ENCODE measurements around the gene ZPR1.
"Not testable (repeated sequence)": the region's sequence is repeated elsewhere in the genome, so short reads cannot be mapped to it uniquely, and the experiment has no call there.

ZPR1 gene

GRCh38 chr11:116787786-116788486, at the start of gene ZPR1:
ZPR1 (minus strand) TSS chr11:116788023; CDS start chr11:116787990, 33 bp downstream.
- DNase-seq = peak; percentile 90

GRCh38 chr11:116836632-116836991, 48.8 kb upstream of the ZPR1 start:
- no peak for DNase-seq

GRCh38 chr11:116835791-116836631, 48.2 kb upstream of the ZPR1 start:
- DNase-seq = peak; percentile 80

GRCh38 chr11:116835042-116835772, 47.4 kb upstream of the ZPR1 start:
- DNase-seq = peak; percentile 76

- DNase-seq = not testable (repeated sequence)
Observed at GRCh38 chr11:116834535-116835041, 46.8 kb upstream of the ZPR1 start.

- no peak for DNase-seq
Observed at GRCh38 chr11:116833816-116834534, 46.2 kb upstream of the ZPR1 start.

GRCh38 chr11:116833491-116833815, 45.6 kb upstream of the ZPR1 start:
- no peak for DNase-seq

GRCh38 chr11:116832350-116833290, 44.8 kb upstream of the ZPR1 start:
- DNase-seq = no peak

GRCh38 chr11:116831790-116832349, 44.0 kb upstream of the ZPR1 start:
- DNase-seq = no peak

- no peak for DNase-seq
Observed at GRCh38 chr11:116830184-116830912, 42.5 kb upstream of the ZPR1 start.

GRCh38 chr11:116829525-116830183, 41.8 kb upstream of the ZPR1 start, which contains the start of gene APOC3:
APOC3 (plus strand) TSS chr11:116829907; CDS start chr11:116830583, 676 bp downstream.
- no peak for DNase-seq

GRCh38 chr11:116828632-116829524, 41.1 kb upstream of the ZPR1 start:
- DNase-seq = no peak

- no peak for DNase-seq
Observed at GRCh38 chr11:116827461-116827860, 39.6 kb upstream of the ZPR1 start.

GRCh38 chr11:116826751-116827431, 39.1 kb upstream of the ZPR1 start:
- DNase-seq = no peak

- DNase-seq = no peak
Observed at GRCh38 chr11:116825854-116826750, 38.3 kb upstream of the ZPR1 start.

GRCh38 chr11:116825434-116825833, 37.6 kb upstream of the ZPR1 start:
- no peak for DNase-seq
